Measurements from ENCODE around the gene SPZ1.

DNA sequence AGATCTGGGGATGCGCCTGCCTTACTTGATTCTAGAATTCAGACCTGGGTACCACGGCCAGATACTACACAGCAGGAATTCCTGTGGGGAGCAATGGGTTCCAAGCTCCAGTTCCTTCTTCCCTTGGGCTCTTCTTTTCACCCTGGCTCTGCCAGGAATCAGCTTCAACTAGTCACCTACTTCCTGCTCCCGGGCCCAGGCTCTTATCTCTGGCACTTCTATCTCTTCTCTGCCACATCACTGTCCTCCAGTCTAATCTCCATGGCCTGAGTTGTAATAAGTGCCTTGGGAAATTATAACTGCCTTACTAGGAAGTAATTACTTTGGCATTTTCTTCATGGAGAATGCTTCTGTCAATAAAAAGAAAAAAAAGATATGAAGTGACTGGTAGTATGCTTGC is 37.7 kb upstream of the SPZ1 start:
- TF ChIP-seq CTCF (IDR thresholded peaks at IDR 0.05; ENCODE audit: low read depth, low read length) (no peak), EZH2phosphoT487 (IDR thresholded peaks at IDR 0.05; ENCODE audit: low read depth) (no peak)

All from OCI-LY3 (cell line).